ENCODE data around the gene RTEL1. TPM values are rescaled to one million over a fixed set of nuclear protein-coding genes. Genes with fewer than 3 reads are reported as not detected.

RTEL1 gene
- total RNA-seq, 1 experiment from 2014 or later: 13.6 TPM

- in situ Hi-C loops (cut with HindIII; ENCODE audit: low pct_unique_long_range_greater_than_20kb, low sequenced_read_pairs): no loop called here
- no peak for DNase-seq (ENCODE audit: low read depth)
These were observed 22.3 kb downstream of the RTEL1 start for GRCh38 chr20:63680427-63680826.

GRCh38 chr20:63680857-63681608 is 22.9 kb downstream of the RTEL1 start:
- no peak for DNase-seq (ENCODE audit: low read depth)
- in situ Hi-C loops (cut with HindIII; ENCODE audit: low pct_unique_long_range_greater_than_20kb, low sequenced_read_pairs): no loop called here

- DNase-seq (ENCODE audit: low read depth): no peak
- in situ Hi-C loops (cut with HindIII; ENCODE audit: low pct_unique_long_range_greater_than_20kb, low sequenced_read_pairs): no loop called here
These were observed 23.6 kb downstream of the RTEL1 start for GRCh38 chr20:63681609-63682142.

GRCh38 chr20:63682384-63683139 is 24.4 kb downstream of the RTEL1 start:
- in situ Hi-C loops (cut with HindIII; ENCODE audit: low pct_unique_long_range_greater_than_20kb, low sequenced_read_pairs): no loop called here
- DNase-seq (ENCODE audit: low read depth): peak; percentile 99

GRCh38 chr20:63685269-63686026 is 27.3 kb downstream of the RTEL1 start:
- in situ Hi-C loops (cut with HindIII; ENCODE audit: low pct_unique_long_range_greater_than_20kb, low sequenced_read_pairs): no loop called here
- DNase-seq (ENCODE audit: low read depth): no peak

GRCh38 chr20:63686094-63686491 is 28.0 kb downstream of the RTEL1 start:
- in situ Hi-C loops (cut with HindIII; ENCODE audit: low pct_unique_long_range_greater_than_20kb, low sequenced_read_pairs): no loop called here

GRCh38 chr20:63686492-63687321 is 28.6 kb downstream of the RTEL1 start:
- in situ Hi-C loops (cut with HindIII; ENCODE audit: low pct_unique_long_range_greater_than_20kb, low sequenced_read_pairs): no loop called here
- peak; percentile 75 for DNase-seq (ENCODE audit: low read depth)

More at GRCh38 chr20:63686094-63686491, 28.0 kb downstream of the RTEL1 start:
- no peak for DNase-seq (ENCODE audit: low read depth)

- in situ Hi-C loops (cut with HindIII; ENCODE audit: low pct_unique_long_range_greater_than_20kb, low sequenced_read_pairs): no loop called here
- no peak for DNase-seq (ENCODE audit: low read depth)
These were observed 29.5 kb downstream of the RTEL1 start for GRCh38 chr20:63687419-63688178.

GRCh38 chr20:63688228-63689045 is 30.3 kb downstream of the RTEL1 start:
- in situ Hi-C loops (cut with HindIII; ENCODE audit: low pct_unique_long_range_greater_than_20kb, low sequenced_read_pairs): no loop called here
- no peak for DNase-seq (ENCODE audit: low read depth)

GRCh38 chr20:63689046-63690002 is 31.2 kb downstream of the RTEL1 start:
- no peak for DNase-seq (ENCODE audit: low read depth)
- in situ Hi-C loops (cut with HindIII; ENCODE audit: low pct_unique_long_range_greater_than_20kb, low sequenced_read_pairs): no loop called here

- DNase-seq (ENCODE audit: low read depth): no peak
- in situ Hi-C loops (cut with HindIII; ENCODE audit: low pct_unique_long_range_greater_than_20kb, low sequenced_read_pairs): no loop called here
These were observed 32.1 kb downstream of the RTEL1 start for GRCh38 chr20:63690003-63690897.

- no peak for DNase-seq (ENCODE audit: low read depth)
- in situ Hi-C loops (cut with HindIII; ENCODE audit: low pct_unique_long_range_greater_than_20kb, low sequenced_read_pairs): no loop called here
These were observed 33.0 kb downstream of the RTEL1 start for GRCh38 chr20:63690898-63691710.

- in situ Hi-C loops (cut with HindIII; ENCODE audit: low pct_unique_long_range_greater_than_20kb, low sequenced_read_pairs): no loop called here
- no peak for DNase-seq (ENCODE audit: low read depth)
These were observed 33.8 kb downstream of the RTEL1 start for GRCh38 chr20:63691711-63692435.

All from Caki2 (cell line).